Breast epithelium (tissue), 4 donors: ENCODE measurements around the gene VIT. TPM values are rescaled to one million over a fixed set of nuclear protein-coding genes. Genes with fewer than 3 reads are reported as not detected.

Experiments
- DNase-seq, 2 donors: peaks; one replicate each; pipeline ENCODE4 v3.0.0-alpha.2; 2019; ENCODE audit warnings: low spot score in 2 of 2
- H3K27ac ChIP-seq, 2 donors: fragments of 200-600 bp; sonication (generic) in 1 of 2; one replicate each; pipeline ENCODE4 v1.5.1; 2016 to 2019; ENCODE audit warnings: mild to moderate bottlenecking in 1 of 2
- H3K27me3 ChIP-seq, 2 donors: fragments of 200-600 bp; sonication (generic) in 1 of 2; one replicate each; pipeline versions ENCODE4 v1.5.1 to v1.6.0; 2017 to 2019; ENCODE audit warnings: control low read depth in 1 of 2, mild to moderate bottlenecking in 1 of 2
- H3K36me3 ChIP-seq: fragments of 200-600 bp; one replicate; pipeline ENCODE4 v1.5.1; 2019
- H3K4me1 ChIP-seq, 2 donors: fragments of 200-600 bp; sonication (generic); one replicate each; pipeline ENCODE4 v1.5.1; 2016 to 2019; ENCODE audit warnings: control low read depth in 1 of 2
- H3K4me3 ChIP-seq, 3 donors: fragments of 200-600 bp; sonication (generic); 1 replicate in 2 of 3; 2 replicates in 1 of 3; pipeline ENCODE4 v1.5.1; 2016 to 2019; ENCODE audit warnings: mild to moderate bottlenecking in 3 of 3, moderate library complexity in 2 of 3
- H3K9me3 ChIP-seq, 2 donors: fragments of 200-600 bp; sonication (generic) in 1 of 2; one replicate each; pipeline ENCODE4 v1.5.1; 2016 to 2019; ENCODE audit warnings: control low read depth in 1 of 2
- CTCF ChIP-seq, 3 donors: fragments of 450-650 bp; IDR thresholded peaks; one replicate each; pipeline ENCODE4 v1.5.1; 2016 to 2017; ENCODE audit warnings: antibody characterized with exemption in 3 of 3, mild to moderate bottlenecking in 3 of 3, moderate library complexity in 3 of 3
- POLR2A ChIP-seq: fragments of 450-650 bp; IDR thresholded peaks from one replicate; pipeline ENCODE4 v1.6.1; 2016; ENCODE audit warnings: antibody characterized with exemption, mild to moderate bottlenecking, moderate library complexity
- POLR2AphosphoS5 ChIP-seq, 3 donors: sonication (generic); formaldehyde crosslinking; IDR thresholded peaks; one replicate each; pipeline ENCODE4 v1.6.1; 2017; ENCODE audit warnings: antibody characterized with exemption in 3 of 3
- intact Hi-C: fragments of 100-400 bp; cut with DNase I; formaldehyde crosslinking; loops from one replicate; pipeline ENCODE4 v1.15.1; 2023; ENCODE audit warnings: low total_unique reads
- total RNA-seq, 3 donors: library from RNA; depleted of rRNA; stranded (reverse); fragments of >200 nt; gene quantifications; one replicate each; pipeline ENCODE4 v1.1.0, GENCODE V29; 2016

The VIT gene
- total RNA-seq, 3 donors from 2014 or later = 7.9 to 136 (median 9.2) TPM

- H3K9me3 ChIP-seq = no peaks in the 10 kb centered on the region
- H3K4me1 ChIP-seq = no peaks in the 10 kb centered on the region
- TF ChIP-seq CTCF (IDR thresholded peaks at IDR 0.05) (no peak), POLR2A (no peak), POLR2AphosphoS5 (IDR thresholded peaks at IDR 0.05) (no peak)
- no peak overlapping the region for H3K27ac ChIP-seq
- H3K36me3 ChIP-seq = no peaks in the 10 kb centered on the region
- intact Hi-C loops = no loop called here
- no peak overlapping the region for H3K4me3 ChIP-seq
- no peaks in the 10 kb centered on the region for H3K27me3 ChIP-seq
- DNase-seq = no peak
Measured at GRCh38 chr2:36663295-36663694, 33.2 kb upstream of the VIT start.

GRCh38 chr2:36663851-36664695, 32.4 kb upstream of the VIT start:
- no peaks in the 10 kb centered on the region for H3K9me3 ChIP-seq
- no peaks in the 10 kb centered on the region for H3K36me3 ChIP-seq
- no peak overlapping the region for H3K4me3 ChIP-seq
- intact Hi-C loops = no loop called here
- H3K4me1 ChIP-seq = no peaks in the 10 kb centered on the region
- TF ChIP-seq CTCF (IDR thresholded peaks at IDR 0.05) (peak; percentile 72 to 73 (median 72)), POLR2A (no peak)
- no peak overlapping the region for H3K27ac ChIP-seq
- DNase-seq = no peak
- no peaks in the 10 kb centered on the region for H3K27me3 ChIP-seq

- Histone ChIP-seq H3K4me1 (no peaks in the 10 kb centered on the region), H3K27me3 (no peaks in the 10 kb centered on the region), H3K27ac (no peak overlapping the region), H3K9me3 (no peaks in the 10 kb centered on the region), H3K36me3 (no peaks in the 10 kb centered on the region), H3K4me3 (no peak overlapping the region)
- DNase-seq = no peak
- no peak for TF ChIP-seq POLR2AphosphoS5 (IDR thresholded peaks at IDR 0.05)
- no peak for TF ChIP-seq CTCF (IDR thresholded peaks at IDR 0.05)
- TF ChIP-seq POLR2A = no peak
- intact Hi-C loops = no loop called here
Measured at GRCh38 chr2:36664696-36665076, 31.8 kb upstream of the VIT start.

GRCh38 chr2:36667931-36668330, 28.6 kb upstream of the VIT start:
- no peak overlapping the region for H3K27ac ChIP-seq
- no peaks in the 10 kb centered on the region for H3K27me3 ChIP-seq
- no peaks in the 10 kb centered on the region for H3K36me3 ChIP-seq
- TF ChIP-seq POLR2AphosphoS5 (IDR thresholded peaks at IDR 0.05) (no peak), POLR2A (no peak), CTCF (IDR thresholded peaks at IDR 0.05) (no peak)
- intact Hi-C loops = no loop called here
- no peaks in the 10 kb centered on the region for H3K9me3 ChIP-seq
- H3K4me1 ChIP-seq = no peaks in the 10 kb centered on the region
- H3K4me3 ChIP-seq = no peak overlapping the region
- no peak for DNase-seq

GRCh38 chr2:36670881-36671595, 25.5 kb upstream of the VIT start:
- Histone ChIP-seq H3K9me3 (no peaks in the 10 kb centered on the region), H3K27ac (no peak overlapping the region), H3K27me3 (no peaks in the 10 kb centered on the region), H3K4me3 (no peak overlapping the region), H3K4me1 (no peaks in the 10 kb centered on the region), H3K36me3 (no peaks in the 10 kb centered on the region)
- TF ChIP-seq POLR2AphosphoS5 (IDR thresholded peaks at IDR 0.05) (no peak), CTCF (IDR thresholded peaks at IDR 0.05) (no peak), POLR2A (no peak)
- intact Hi-C loops = no loop called here
- no peak for DNase-seq
